Smooth muscle cell (in vitro differentiated cells): ENCODE measurements around the gene RHPN2. TPM values are rescaled to one million over a fixed set of nuclear protein-coding genes. Genes with fewer than 3 reads are reported as not detected.
"Not testable (repeated sequence)": the region's sequence is repeated elsewhere in the genome, so short reads cannot be mapped to it uniquely, and the experiment has no call there.

Experiments used
- DNase-seq: peaks from one replicate; lab custom pipeline; 2025; ENCODE audit not compliant: unreplicated experiment; lab: John Stamatoyannopoulos, UW
- H2AFZ ChIP-seq: fragments of 200-600 bp; sonication (generic); 2 replicates; pipeline ENCODE4 v1.6.0; 2016; ENCODE audit warnings: antibody characterized with exemption, low read depth, mild to moderate bottlenecking
- H3F3A ChIP-seq: fragments of 200-600 bp; sonication (generic); 2 replicates; pipeline ENCODE4 v1.6.0; 2017; ENCODE audit warnings: antibody characterized with exemption, low read depth
- H3K27ac ChIP-seq: fragments of 200-600 bp; sonication (generic); 2 replicates; pipeline ENCODE4 v1.5.1; 2016; ENCODE audit warnings: low read depth, mild to moderate bottlenecking
- H3K27me3 ChIP-seq: fragments of 200-600 bp; sonication (generic); 2 replicates; pipeline ENCODE4 v1.6.1; 2016; ENCODE audit warnings: low read depth, mild to moderate bottlenecking
- H3K36me3 ChIP-seq: fragments of 200-600 bp; sonication (generic); 2 replicates; pipeline ENCODE4 v1.5.1; 2016; ENCODE audit warnings: low read depth
- H3K4me1 ChIP-seq: fragments of 200-600 bp; sonication (generic); 2 replicates; pipeline ENCODE4 v1.5.1; 2016; ENCODE audit warnings: low read depth
- H3K4me2 ChIP-seq: fragments of 200-600 bp; sonication (generic); 2 replicates; pipeline ENCODE4 v1.6.0; 2016; ENCODE audit warnings: mild to moderate bottlenecking
- H3K4me3 ChIP-seq: fragments of 200-600 bp; sonication (generic); 2 replicates; pipeline ENCODE4 v1.5.1; 2016; ENCODE audit warnings: mild to moderate bottlenecking
- H3K79me2 ChIP-seq: fragments of 200-600 bp; sonication (generic); 2 replicates; pipeline ENCODE4 v1.6.0; 2016; ENCODE audit warnings: low read depth, mild to moderate bottlenecking
- H3K9ac ChIP-seq: fragments of 200-600 bp; sonication (generic); 2 replicates; pipeline ENCODE4 v1.6.0; 2016; ENCODE audit warnings: low read depth
- H3K9me3 ChIP-seq: fragments of 200-600 bp; sonication (generic); replicated peaks from 2 replicates; pipeline ENCODE4 v1.5.1; 2016; ENCODE audit warnings: low read depth
- H4K20me1 ChIP-seq: fragments of 200-600 bp; sonication (generic); 2 replicates; pipeline ENCODE4 v1.6.0; 2016; ENCODE audit warnings: low read depth
- CTCF ChIP-seq: fragments of 200-600 bp; sonication (generic); IDR thresholded peaks from 2 replicates; pipeline ENCODE4 v1.5.1; 2017; ENCODE audit warnings: borderline replicate concordance, mild to moderate bottlenecking, antibody characterized with exemption; ENCODE audit not compliant: insufficient read depth, poor library complexity, severe bottlenecking
- WGBS: methylation state at CpG from one replicate; pipeline ENCODE4 v1.1.7; 2016; ENCODE audit warnings: low lambda C conversion rate; 5-methylcytosine and 5-hydroxymethylcytosine counted together
- polyA plus RNA-seq: library from polyadenylated mRNA; unstranded; fragments of >200 nt; fragmentation: Nextera tagmentation; extraction: Ambion mirVana; gene quantifications from 2 replicates; pipeline ENCODE4 v1.2.1, GENCODE V29; 2016
- total RNA-seq: library from RNA; depleted of rRNA; stranded (reverse); fragments of >200 nt; gene quantifications from 2 replicates; pipeline ENCODE4 v1.2.3, GENCODE V29; 2014

The RHPN2 gene
- total and polyA plus RNA-seq, 2 experiments from 2014 or later = 1.2 to 4.9 TPM

GRCh38 chr19:33040994-33041827, 23.5 kb downstream of the RHPN2 start:
- TF ChIP-seq CTCF = no peak
- H3K79me2 ChIP-seq = no peaks in the 10 kb centered on the region
- no peak overlapping the region for H3K27ac ChIP-seq

GRCh38 chr19:33039815-33040214, 24.9 kb downstream of the RHPN2 start:
- Histone ChIP-seq H3K27ac (no peak overlapping the region), H3K36me3 (no peaks in the 10 kb centered on the region), H3K9ac (no peak overlapping the region), H3K27me3 (no peaks in the 10 kb centered on the region), H3F3A (no peaks in the 10 kb centered on the region), H3K9me3 (no peaks in the 10 kb centered on the region), H3K79me2 (no peaks in the 10 kb centered on the region), H3K4me2 (no peak overlapping the region), H3K4me1 (no peaks in the 10 kb centered on the region), H2AFZ (no peak overlapping the region), H3K4me3 (no peak overlapping the region), H4K20me1 (no peaks in the 10 kb centered on the region)
- no peak for TF ChIP-seq CTCF
- 97% methylated on average over 1 of the region's 1 CpG for WGBS
- no peak for DNase-seq

More at GRCh38 chr19:33040994-33041827, 23.5 kb downstream of the RHPN2 start:
- no peaks in the 10 kb centered on the region for H3K9me3 ChIP-seq
- H3K4me1 ChIP-seq = no peaks in the 10 kb centered on the region
- no peak overlapping the region for H3K4me3 ChIP-seq
- WGBS = 77% methylated on average over 9 of the region's 9 CpGs
- no peak overlapping the region for H3K9ac ChIP-seq
- no peak overlapping the region for H3K4me2 ChIP-seq
- no peak for DNase-seq
- H3K36me3 ChIP-seq = no peaks in the 10 kb centered on the region
- no peak overlapping the region for H2AFZ ChIP-seq
- no peaks in the 10 kb centered on the region for H3K27me3 ChIP-seq
- no peaks in the 10 kb centered on the region for H3F3A ChIP-seq
- no peaks in the 10 kb centered on the region for H4K20me1 ChIP-seq

GRCh38 chr19:33039108-33039599, 25.5 kb downstream of the RHPN2 start:
- no peaks in the 10 kb centered on the region for H3K36me3 ChIP-seq
- H3K4me3 ChIP-seq = no peak overlapping the region
- H3K79me2 ChIP-seq = no peaks in the 10 kb centered on the region
- no peak overlapping the region for H3K4me2 ChIP-seq
- H3K9ac ChIP-seq = no peak overlapping the region
- H3K4me1 ChIP-seq = no peaks in the 10 kb centered on the region
- no peak overlapping the region for H3K27ac ChIP-seq
- TF ChIP-seq CTCF = no peak
- no peaks in the 10 kb centered on the region for H3F3A ChIP-seq
- H3K9me3 ChIP-seq = no peaks in the 10 kb centered on the region
- no peak overlapping the region for H2AFZ ChIP-seq
- H3K27me3 ChIP-seq = no peaks in the 10 kb centered on the region
- WGBS = 92% methylated on average over 10 of the region's 10 CpGs
- H4K20me1 ChIP-seq = no peaks in the 10 kb centered on the region
- DNase-seq = no peak

- not testable (repeated sequence) for H3K4me1 ChIP-seq, H3K79me2 ChIP-seq, H3K27me3 ChIP-seq, H4K20me1 ChIP-seq, H3K36me3 ChIP-seq, H3K9me3 ChIP-seq, H2AFZ ChIP-seq, H3K9ac ChIP-seq, H3K27ac ChIP-seq, H3K4me2 ChIP-seq, DNase-seq, H3K4me3 ChIP-seq, H3F3A ChIP-seq
- WGBS = 58% methylated on average over 18 of the region's 18 CpGs
These were observed 27.3 kb downstream of the RHPN2 start for GRCh38 chr19:33037168-33038025.

- not testable (repeated sequence) for H3K27me3 ChIP-seq, H3K4me1 ChIP-seq, H3K9me3 ChIP-seq, H2AFZ ChIP-seq, H3K4me3 ChIP-seq, H3K36me3 ChIP-seq, H3F3A ChIP-seq, H3K4me2 ChIP-seq, DNase-seq, H3K79me2 ChIP-seq, H3K27ac ChIP-seq, H3K9ac ChIP-seq, H4K20me1 ChIP-seq
- WGBS = over 99% methylated on average over 40 of the region's 45 CpGs
These were observed 28.1 kb downstream of the RHPN2 start for GRCh38 chr19:33036370-33037167.
